HG02623 (cell line): ENCODE measurements around the gene CACNA2D2.

Source experiments
- ATAC-seq: cut with Tn5 transposase; IDR thresholded peaks from one replicate; pipeline ENCODE4 v1.9.1; 2021; ENCODE audit warnings: moderate library complexity; ENCODE audit not compliant: unreplicated experiment

The CACNA2D2 gene

GRCh38 chr3:50319181-50319893, 184.1 kb downstream of the CACNA2D2 start:
- ATAC-seq = no peak

- no peak for ATAC-seq
Observed at GRCh38 chr3:50318615-50319014, 184.8 kb downstream of the CACNA2D2 start.

GRCh38 chr3:50318163-50318562, 185.3 kb downstream of the CACNA2D2 start:
- no peak for ATAC-seq

DNA sequence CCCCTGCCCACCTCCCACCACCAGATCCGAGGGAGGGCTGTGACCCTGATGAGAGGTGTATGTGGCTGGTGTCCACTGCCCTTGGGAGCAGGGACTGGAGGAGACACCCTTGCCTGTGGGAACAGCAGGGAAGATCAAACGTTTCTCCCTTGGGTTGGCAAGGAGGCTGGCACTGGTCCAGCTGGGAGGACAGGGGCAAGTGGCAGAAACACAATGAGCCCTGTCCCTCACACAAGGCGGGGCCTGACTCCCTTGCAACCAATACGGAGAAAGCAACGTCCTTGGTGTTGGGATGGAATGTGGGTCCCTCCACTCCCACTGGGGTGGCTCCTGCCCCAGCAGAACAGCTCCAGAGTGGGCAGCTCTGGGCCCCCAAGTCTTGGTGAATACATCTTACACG, 186.1 kb downstream of the CACNA2D2 start:
- ATAC-seq = no peak

GRCh38 chr3:50316657-50317242, 186.7 kb downstream of the CACNA2D2 start:
- no peak for ATAC-seq

DNA sequence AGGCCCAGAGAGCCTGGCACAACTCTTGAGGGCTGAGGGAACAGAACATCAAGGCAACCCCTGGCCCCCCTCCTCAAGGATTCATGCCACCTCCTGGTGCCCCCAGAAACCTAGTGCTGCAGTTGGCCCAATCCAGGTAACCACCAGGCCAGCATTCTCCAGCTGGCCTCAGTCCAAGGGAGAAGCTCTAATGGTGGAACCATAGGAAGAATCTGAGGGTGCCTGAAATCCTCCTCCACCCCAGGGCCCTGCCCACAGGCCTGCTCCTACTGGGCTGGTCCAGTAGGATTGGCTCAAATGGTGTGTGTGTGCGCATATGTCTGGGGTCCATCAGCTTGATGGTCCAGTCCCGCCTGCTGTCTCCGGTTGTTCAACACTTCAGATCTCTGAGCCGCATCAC, 188.6 kb downstream of the CACNA2D2 start:
- ATAC-seq = no peak

- no peak for ATAC-seq
Observed at GRCh38 chr3:50314342-50314741, 189.1 kb downstream of the CACNA2D2 start.
